BE2C (cell line): ENCODE results near the gene RTN4RL2.

Experiments used
- DNase-seq: peaks from one replicate; pipeline ENCODE4 v3.0.0-alpha.2; 2020
- H3K27me3 ChIP-seq: fragments of 250-450 bp; sonication (Bioruptor Pico); 2 replicates; pipeline ENCODE4 v1.5.1; 2020; ENCODE audit warnings: mild to moderate bottlenecking
- H3K36me3 ChIP-seq: fragments of 250-450 bp; sonication (Bioruptor Pico); 2 replicates; pipeline ENCODE4 v1.5.1; 2020; ENCODE audit warnings: mild to moderate bottlenecking
- H3K4me1 ChIP-seq: fragments of 250-450 bp; sonication (Bioruptor Pico); 2 replicates; pipeline ENCODE4 v1.5.1; 2020
- H3K4me3 ChIP-seq: 2 replicates; pipeline ENCODE4 v1.5.1; 2011; ENCODE audit warnings: low read depth, low read length
- H3K9me3 ChIP-seq: fragments of 250-450 bp; sonication (Bioruptor Pico); 2 replicates; pipeline ENCODE4 v1.5.1; 2020
- TF ChIP-seq, protein P1 (sequence below): IDR thresholded peaks from 2 replicates; pipeline ENCODE4 v1.5.1; 2012; ENCODE audit warnings: mild to moderate bottlenecking, low read depth, low read length

RTN4RL2 gene

DNA sequence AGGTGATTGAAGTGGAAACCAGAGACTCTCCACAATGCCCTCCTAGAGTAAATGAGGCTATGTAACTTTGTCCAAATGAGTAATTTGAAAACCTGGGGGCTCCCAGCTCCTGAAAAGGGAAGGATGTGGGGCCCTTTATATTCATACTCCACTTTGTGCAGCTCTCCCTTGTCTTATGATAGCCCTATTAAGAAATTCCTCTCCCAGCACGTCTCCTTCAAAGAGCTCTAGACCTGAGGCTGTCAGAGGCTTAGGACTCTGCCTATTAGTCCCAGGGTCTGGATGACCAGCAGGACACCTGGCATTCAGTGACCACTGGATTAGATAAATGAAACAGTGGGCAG, 53.1 kb downstream of the RTN4RL2 start:
- TF ChIP-seq, protein P1, sequence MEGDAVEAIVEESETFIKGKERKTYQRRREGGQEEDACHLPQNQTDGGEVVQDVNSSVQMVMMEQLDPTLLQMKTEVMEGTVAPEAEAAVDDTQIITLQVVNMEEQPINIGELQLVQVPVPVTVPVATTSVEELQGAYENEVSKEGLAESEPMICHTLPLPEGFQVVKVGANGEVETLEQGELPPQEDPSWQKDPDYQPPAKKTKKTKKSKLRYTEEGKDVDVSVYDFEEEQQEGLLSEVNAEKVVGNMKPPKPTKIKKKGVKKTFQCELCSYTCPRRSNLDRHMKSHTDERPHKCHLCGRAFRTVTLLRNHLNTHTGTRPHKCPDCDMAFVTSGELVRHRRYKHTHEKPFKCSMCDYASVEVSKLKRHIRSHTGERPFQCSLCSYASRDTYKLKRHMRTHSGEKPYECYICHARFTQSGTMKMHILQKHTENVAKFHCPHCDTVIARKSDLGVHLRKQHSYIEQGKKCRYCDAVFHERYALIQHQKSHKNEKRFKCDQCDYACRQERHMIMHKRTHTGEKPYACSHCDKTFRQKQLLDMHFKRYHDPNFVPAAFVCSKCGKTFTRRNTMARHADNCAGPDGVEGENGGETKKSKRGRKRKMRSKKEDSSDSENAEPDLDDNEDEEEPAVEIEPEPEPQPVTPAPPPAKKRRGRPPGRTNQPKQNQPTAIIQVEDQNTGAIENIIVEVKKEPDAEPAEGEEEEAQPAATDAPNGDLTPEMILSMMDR = no peak
- no peaks in the 10 kb centered on the region for H3K9me3 ChIP-seq
- no peak for DNase-seq
- H3K36me3 ChIP-seq = no peaks in the 10 kb centered on the region
- no peaks in the 10 kb centered on the region for H3K4me1 ChIP-seq
- H3K27me3 ChIP-seq = no peaks in the 10 kb centered on the region
- peak overlapping the region; percentile 72 for H3K4me3 ChIP-seq

DNA sequence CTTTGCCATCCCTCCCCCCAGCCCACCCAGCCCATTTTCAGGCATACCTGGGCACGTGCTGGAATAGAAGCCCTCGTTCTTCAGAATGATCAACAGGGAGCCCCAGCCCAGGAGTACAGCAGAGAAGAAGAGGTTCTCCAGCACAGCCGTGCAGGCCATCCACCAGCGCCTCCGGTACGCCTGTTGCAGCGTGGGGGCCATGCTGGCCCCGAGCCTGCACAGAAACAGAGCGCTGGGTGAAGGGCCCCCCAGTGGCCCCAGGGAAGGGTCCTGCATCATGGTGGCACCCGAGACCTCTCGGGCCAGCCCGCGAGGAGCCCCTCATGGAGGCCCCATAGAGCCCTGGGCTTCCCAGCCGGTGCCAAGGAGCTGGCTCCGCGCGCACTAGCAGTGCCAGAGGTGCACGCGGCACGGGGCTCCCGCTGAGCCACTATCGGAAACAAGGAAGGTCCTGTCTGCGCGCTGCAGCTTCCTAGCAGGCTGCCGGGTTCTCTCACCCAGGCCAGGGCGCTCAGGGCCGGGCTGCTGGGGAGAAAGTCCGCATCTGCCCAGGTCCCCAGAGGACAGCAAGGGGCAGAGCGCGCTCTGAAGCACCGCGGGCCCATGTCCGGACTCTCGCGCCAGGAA, 53.7 kb downstream of the RTN4RL2 start:
- TF ChIP-seq, protein P1 = no peak

DNA sequence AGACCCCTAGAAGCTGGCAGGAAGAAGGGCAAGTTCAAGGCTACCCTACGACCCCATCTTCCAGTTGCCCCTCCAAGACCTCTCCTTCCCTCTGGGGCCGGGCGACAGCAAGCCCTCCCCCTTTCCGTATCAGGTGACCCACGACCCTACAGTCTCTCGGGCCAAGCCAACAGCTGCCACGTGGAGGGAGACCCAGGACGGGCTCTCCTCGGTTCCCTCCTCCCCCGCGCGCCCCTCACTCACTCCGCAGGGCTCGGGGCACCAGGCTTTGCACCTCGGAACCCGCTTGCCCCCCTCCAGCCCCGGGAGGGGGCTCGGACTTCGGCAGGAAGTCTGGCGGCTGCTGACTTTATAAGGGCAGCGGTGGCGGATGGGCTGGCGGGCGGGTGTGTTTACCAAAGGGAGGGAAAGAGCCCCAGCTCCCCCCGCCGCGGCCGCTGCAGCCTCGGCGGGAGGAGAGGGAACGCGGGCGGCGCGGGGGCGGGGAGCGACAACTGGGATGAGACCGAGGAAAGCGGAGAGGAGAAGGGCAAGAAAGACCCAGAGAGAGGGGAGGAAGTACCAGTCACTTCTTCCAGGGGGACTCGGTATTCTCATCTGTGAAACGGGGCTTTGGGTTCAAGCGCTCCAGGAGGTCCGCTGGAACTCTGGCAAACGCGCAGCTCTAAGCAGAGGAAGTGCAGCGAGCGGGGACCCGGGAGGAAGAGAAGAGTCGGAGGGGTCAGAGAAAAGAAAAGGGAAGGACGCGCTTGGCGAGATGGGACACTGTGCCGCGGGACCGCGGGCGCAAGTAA, 54.4 kb downstream of the RTN4RL2 start:
- H3K27me3 ChIP-seq = no peaks in the 10 kb centered on the region
- no peaks in the 10 kb centered on the region for H3K9me3 ChIP-seq
- TF ChIP-seq, protein P1 = no peak
- DNase-seq = peak; percentile 21
- no peaks in the 10 kb centered on the region for H3K4me1 ChIP-seq
- H3K4me3 ChIP-seq = peak overlapping the region; percentile 72
- no peaks in the 10 kb centered on the region for H3K36me3 ChIP-seq

More for the DNA sequence above, 53.7 kb downstream of the RTN4RL2 start:
- Histone ChIP-seq H3K4me3 (peak overlapping the region; percentile 72), H3K27me3 (no peaks in the 10 kb centered on the region), H3K36me3 (no peaks in the 10 kb centered on the region), H3K4me1 (no peaks in the 10 kb centered on the region), H3K9me3 (no peaks in the 10 kb centered on the region)
- DNase-seq = peak; percentile 36

DNA sequence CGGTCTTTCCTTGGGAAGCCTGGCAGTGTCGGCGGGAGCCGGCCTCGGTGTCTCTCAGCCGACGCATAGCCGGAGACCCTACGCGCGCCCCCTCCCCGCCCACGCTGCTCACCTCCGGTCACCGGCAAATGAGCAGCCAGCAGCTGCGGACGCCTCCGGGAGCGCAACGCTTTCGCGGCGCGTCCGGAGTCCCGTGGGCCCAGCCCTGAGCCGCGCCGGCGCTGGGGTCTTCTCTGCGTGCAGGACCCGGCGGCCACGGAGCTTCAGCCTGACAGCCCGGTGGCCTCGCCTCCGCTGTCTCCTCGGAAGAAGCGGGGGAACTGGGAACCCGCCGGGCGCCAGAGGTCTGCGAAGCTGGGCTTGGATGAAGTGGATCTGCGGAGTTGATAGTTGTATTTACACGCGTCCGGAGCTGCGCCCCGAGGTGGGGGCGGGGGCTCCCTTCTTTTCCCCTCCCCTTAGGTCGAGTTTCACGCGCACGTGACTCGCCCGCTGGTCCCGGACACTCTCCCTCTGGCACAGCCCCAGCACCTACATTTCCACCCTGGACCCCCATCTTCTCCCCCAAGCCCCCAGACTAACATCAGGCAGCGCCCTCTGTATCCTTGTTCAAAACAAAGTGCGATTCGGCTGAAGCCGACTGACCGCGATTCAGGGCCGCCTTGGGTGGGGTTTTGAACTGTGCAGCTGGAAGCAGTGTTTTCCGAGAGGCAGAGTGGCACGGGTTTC, 55.2 kb downstream of the RTN4RL2 start, which contains the start of gene SLC43A1:
TSS of gene SLC43A1 (minus strand) at position 371 of the 729 bp plus-strand sequence. CDS start 1,591 bp downstream, outside the sequence.
- Histone ChIP-seq H3K27me3 (no peaks in the 10 kb centered on the region), H3K36me3 (no peaks in the 10 kb centered on the region), H3K4me3 (peak within 1 kb of the TSS; percentile 72), H3K9me3 (no peaks in the 10 kb centered on the region), H3K4me1 (no peaks in the 10 kb centered on the region)
- DNase-seq = peak; percentile 25
- TF ChIP-seq, protein P1 = no peak

DNA sequence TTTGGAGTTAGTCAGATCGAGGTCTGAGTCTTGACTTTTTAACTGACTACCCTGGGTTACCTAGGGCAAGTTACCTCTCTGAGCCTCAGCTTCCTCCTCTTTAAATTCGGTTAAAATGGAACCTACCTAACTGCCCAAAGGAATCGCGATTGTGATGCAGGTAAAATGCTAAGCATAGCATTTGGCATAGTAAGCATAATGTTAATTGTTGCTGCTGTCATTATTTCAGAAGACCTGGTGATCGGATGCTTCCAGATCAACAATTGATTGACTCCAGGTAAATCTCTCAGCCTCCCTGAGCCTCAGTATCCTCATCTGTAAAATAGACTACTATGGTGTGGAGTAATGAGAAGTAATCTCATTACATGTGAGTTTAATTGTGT, 55.7 kb downstream of the RTN4RL2 start:
- no peaks in the 10 kb centered on the region for H3K27me3 ChIP-seq
- no peaks in the 10 kb centered on the region for H3K4me1 ChIP-seq
- H3K36me3 ChIP-seq = no peaks in the 10 kb centered on the region
- H3K4me3 ChIP-seq = peak overlapping the region; percentile 72
- H3K9me3 ChIP-seq = no peaks in the 10 kb centered on the region
- TF ChIP-seq, protein P1 = no peak
- DNase-seq = no peak
